Caco-2 (cell line): ENCODE data around the gene NCAPD3. TPM values are rescaled to one million over a fixed set of nuclear protein-coding genes. Genes with fewer than 3 reads are reported as not detected.

Source experiments
- BruUV-seq: library from RNA; stranded (reverse); fragments of 400-500 nt; replicated peaks from 2 replicates; lab custom pipeline; 2021; lab: Mats Ljungman, UMichigan
- CTCF ChIA-PET: fragments of 300-600 bp; sonication (Branson Sonifier 250); formaldehyde crosslinking; loops from one replicate; lab custom pipeline; 2022; ENCODE audit warnings: antibody characterized with exemption; lab: Charles Lee
- POLR2A ChIA-PET: fragments of 300-600 bp; sonication (Branson Sonifier 250); formaldehyde crosslinking; loops from one replicate; lab custom pipeline; 2022; ENCODE audit warnings: antibody characterized with exemption; lab: Charles Lee
- DNase-seq, 2 experiments: peaks; one replicate each; pipeline versions ENCODE4 v3.0.0 to v3.0.0-alpha.2; 2020 to 2022
- H3K27me3 ChIP-seq: replicated peaks from 2 replicates; pipeline ENCODE4 v1.6.0; 2011; ENCODE audit warnings: low read length; ENCODE audit not compliant: control insufficient read depth, insufficient read depth
- H3K36me3 ChIP-seq: 2 replicates; pipeline ENCODE4 v1.5.1; 2011; ENCODE audit warnings: low read length; ENCODE audit not compliant: control insufficient read depth, insufficient read depth
- H3K4me1 ChIP-seq: fragments of 250-450 bp; sonication (Bioruptor Pico); 2 replicates; pipeline ENCODE4 v1.5.1; 2020; ENCODE audit warnings: mild to moderate bottlenecking
- H3K4me3 ChIP-seq: 2 replicates; pipeline ENCODE4 v1.5.1; 2011; ENCODE audit warnings: low read depth, mild to moderate bottlenecking, control low read depth, low read length
- H3K9me3 ChIP-seq: fragments of 250-450 bp; sonication (Bioruptor Pico); 2 replicates; pipeline ENCODE4 v1.5.1; 2020; ENCODE audit warnings: mild to moderate bottlenecking, moderate library complexity
- H3K27ac Mint-ChIP-seq: one replicate; pipeline ENCODE4 v1.8.0; 2022; ENCODE audit warnings: mixed read lengths; ENCODE audit not compliant: unreplicated experiment
- H3K27me3 Mint-ChIP-seq: one replicate; pipeline ENCODE4 v1.8.0; 2022; ENCODE audit warnings: mixed read lengths; ENCODE audit not compliant: insufficient read depth, unreplicated experiment
- H3K36me3 Mint-ChIP-seq: one replicate; pipeline ENCODE4 v1.8.0; 2022; ENCODE audit warnings: mild to moderate bottlenecking, mixed read lengths; ENCODE audit not compliant: insufficient read depth, unreplicated experiment
- H3K4me1 Mint-ChIP-seq: one replicate; pipeline ENCODE4 v1.8.0; 2022; ENCODE audit warnings: low read depth, mixed read lengths; ENCODE audit not compliant: unreplicated experiment
- H3K4me3 Mint-ChIP-seq: one replicate; pipeline ENCODE4 v1.8.0; 2022; ENCODE audit warnings: mild to moderate bottlenecking, moderate library complexity, mixed read lengths; ENCODE audit not compliant: unreplicated experiment
- H3K9me3 Mint-ChIP-seq: one replicate; pipeline ENCODE4 v1.8.0; 2022; ENCODE audit warnings: mixed read lengths; ENCODE audit not compliant: unreplicated experiment
- intact Hi-C: fragments of 100-400 bp; cut with micrococcal nuclease; formaldehyde crosslinking; loops from one replicate; pipeline ENCODE4 v1.10.0; 2022; ENCODE audit not compliant: unreplicated experiment
- total RNA-seq: library from RNA; stranded (reverse); gene quantifications from 2 replicates; pipeline ENCODE4 v1.2.3, GENCODE V29; 2022
- TF ChIP-seq, protein P1 (sequence below), 2 experiments: fragments of 200-600 bp in 1 of 2; IDR thresholded peaks; 1 replicate in 1 of 2; 2 replicates in 1 of 2; pipeline versions ENCODE4 v1.5.1 to v1.8.0; 2011 to 2022; ENCODE audit warnings: antibody characterized with exemption in 1 of 2, control low read depth in 1 of 2, inconsistent platforms in 1 of 2, low read depth in 1 of 2, low read length in 1 of 2, mild to moderate bottlenecking in 1 of 2, moderate library complexity in 1 of 2; ENCODE audit not compliant: insufficient read depth in 1 of 2, severe bottlenecking in 1 of 2, unreplicated experiment in 1 of 2

Gene NCAPD3
- total RNA-seq, 1 experiment from 2014 or later = 108 TPM

DNA sequence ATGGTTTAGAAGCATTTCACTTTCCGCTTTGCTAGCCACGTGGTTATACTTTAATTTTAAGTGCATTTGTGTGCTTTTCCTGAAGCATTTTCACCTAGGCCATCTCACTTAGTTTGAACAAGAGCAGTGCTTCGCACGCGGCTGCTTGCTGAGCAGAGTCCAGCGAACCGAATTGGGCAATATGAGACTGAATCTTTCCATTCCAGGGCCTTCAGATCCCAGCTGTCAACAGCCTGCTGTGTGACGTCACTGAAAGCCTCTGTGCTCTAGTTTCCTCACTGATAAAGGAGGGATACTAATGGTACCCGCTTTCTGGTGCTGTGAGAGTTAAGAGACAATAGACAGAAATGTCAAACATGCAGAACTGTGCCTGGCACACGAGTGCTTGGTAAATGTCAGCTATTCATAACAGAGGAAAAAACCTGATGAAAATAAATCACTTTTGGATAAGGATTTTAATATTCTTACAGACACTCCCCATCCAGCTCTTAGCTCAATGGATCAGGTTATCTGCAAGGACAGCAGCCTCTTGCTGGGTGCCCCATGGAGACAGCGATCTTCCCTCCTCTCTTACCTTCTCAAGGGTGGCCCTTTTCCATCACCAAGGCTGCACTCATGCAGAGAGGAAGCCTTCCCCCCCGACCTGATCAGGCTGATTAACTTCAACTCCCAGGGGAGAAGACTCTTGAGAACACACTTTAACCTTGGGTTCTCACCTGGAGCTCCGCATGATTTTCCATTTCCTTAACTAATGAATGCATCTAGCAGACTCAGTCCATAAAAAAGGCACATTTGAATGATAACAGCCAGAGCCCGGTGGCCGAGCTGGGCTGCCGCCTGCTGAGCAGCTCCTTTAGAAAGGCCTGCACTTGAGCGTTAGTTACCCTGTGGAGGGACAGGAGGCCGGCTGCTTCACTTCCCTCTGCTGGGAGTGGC is 48.9 kb upstream of the NCAPD3 start:
- ChIA-PET POLR2A (interaction anchor here (0.7 kb wide), 1 partner anchor 49 kb away, joined by 3 read pairs; the partner anchor contains the start of gene NCAPD3), CTCF (interaction anchor here (0.5 to 2.0 kb wide), 4 partner anchors 9 to 803 kb away, joined by 3 to 6 read pairs (median 3); no protein-coding TSS in a partner anchor)
- Mint-ChIP-seq H3K4me1 (peaks cover 10% of the 10 kb centered on the region), H3K27me3 (peaks cover 18% of the 10 kb centered on the region), H3K9me3 (no peaks in the 10 kb centered on the region), H3K4me3 (no peak overlapping the region), H3K27ac (no peak overlapping the region), H3K36me3 (peaks cover 4% of the 10 kb centered on the region)
- DNase-seq = peak; percentile 75 to 76
- BruUV-seq = no TSS peak
- intact Hi-C loops = loop anchor here (2.0 to 10.0 kb wide), 2 partner anchors 58 to 302 kb away; partner anchors contain the start of gene GLB1L2
- no peak overlapping the region for H3K4me3 ChIP-seq
- H3K27me3 ChIP-seq = peaks cover 5% of the 10 kb centered on the region
- TF ChIP-seq, protein P1, sequence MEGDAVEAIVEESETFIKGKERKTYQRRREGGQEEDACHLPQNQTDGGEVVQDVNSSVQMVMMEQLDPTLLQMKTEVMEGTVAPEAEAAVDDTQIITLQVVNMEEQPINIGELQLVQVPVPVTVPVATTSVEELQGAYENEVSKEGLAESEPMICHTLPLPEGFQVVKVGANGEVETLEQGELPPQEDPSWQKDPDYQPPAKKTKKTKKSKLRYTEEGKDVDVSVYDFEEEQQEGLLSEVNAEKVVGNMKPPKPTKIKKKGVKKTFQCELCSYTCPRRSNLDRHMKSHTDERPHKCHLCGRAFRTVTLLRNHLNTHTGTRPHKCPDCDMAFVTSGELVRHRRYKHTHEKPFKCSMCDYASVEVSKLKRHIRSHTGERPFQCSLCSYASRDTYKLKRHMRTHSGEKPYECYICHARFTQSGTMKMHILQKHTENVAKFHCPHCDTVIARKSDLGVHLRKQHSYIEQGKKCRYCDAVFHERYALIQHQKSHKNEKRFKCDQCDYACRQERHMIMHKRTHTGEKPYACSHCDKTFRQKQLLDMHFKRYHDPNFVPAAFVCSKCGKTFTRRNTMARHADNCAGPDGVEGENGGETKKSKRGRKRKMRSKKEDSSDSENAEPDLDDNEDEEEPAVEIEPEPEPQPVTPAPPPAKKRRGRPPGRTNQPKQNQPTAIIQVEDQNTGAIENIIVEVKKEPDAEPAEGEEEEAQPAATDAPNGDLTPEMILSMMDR (IDR thresholded peaks at IDR 0.05; ENCODE audit: insufficient read depth in 1 of 2, low read depth in 1 of 2, low read length in 1 of 2, severe bottlenecking in 1 of 2, unreplicated experiment in 1 of 2) = no peak
- peaks cover 10% of the 10 kb centered on the region for H3K4me1 ChIP-seq
- no peaks in the 10 kb centered on the region for H3K36me3 ChIP-seq
- H3K9me3 ChIP-seq = no peaks in the 10 kb centered on the region

DNA sequence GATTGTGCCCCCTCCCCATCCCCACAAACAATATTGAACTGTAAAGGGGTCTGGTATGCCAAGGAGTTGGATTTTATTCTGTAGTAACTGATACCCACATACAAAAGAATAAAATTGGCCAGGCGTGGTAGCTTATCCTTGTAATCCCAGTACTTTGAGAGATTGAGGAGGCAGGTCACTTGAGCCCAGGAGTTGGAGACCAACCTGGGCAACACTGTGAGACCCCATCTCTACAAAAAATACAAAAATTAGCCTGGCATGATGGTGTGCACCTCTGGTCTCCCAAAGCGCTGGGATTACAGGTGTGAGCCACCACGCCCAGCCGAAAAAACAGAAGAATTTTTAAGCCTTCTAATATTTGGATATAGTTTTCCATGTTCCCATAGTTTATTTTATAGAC is 48.2 kb upstream of the NCAPD3 start:
- ChIA-PET CTCF (interaction anchor here (0.6 to 2.0 kb wide), 3 partner anchors 10 to 804 kb away, joined by 3 to 6 read pairs (median 3); no protein-coding TSS in a partner anchor), POLR2A (interaction anchor here (0.7 kb wide), 1 partner anchor 48 kb away, joined by 3 read pairs; the partner anchor contains the start of gene NCAPD3)
- Histone ChIP-seq H3K36me3 (no peaks in the 10 kb centered on the region), H3K4me1 (peaks cover 10% of the 10 kb centered on the region), H3K4me3 (no peak overlapping the region), H3K9me3 (no peaks in the 10 kb centered on the region), H3K27me3 (peaks cover 5% of the 10 kb centered on the region)
- H3K36me3 Mint-ChIP-seq = no peaks in the 10 kb centered on the region
- peaks cover 14% of the 10 kb centered on the region for H3K27me3 Mint-ChIP-seq
- H3K27ac Mint-ChIP-seq = no peak overlapping the region
- BruUV-seq = no TSS peak
- DNase-seq = no peak
- intact Hi-C loops = loop anchor here (2.0 to 10.0 kb wide), 3 partner anchors 59 to 303 kb away; partner anchors contain the start of gene GLB1L2
- TF ChIP-seq, protein P1 (IDR thresholded peaks at IDR 0.05; ENCODE audit: insufficient read depth in 1 of 2, low read depth in 1 of 2, low read length in 1 of 2, severe bottlenecking in 1 of 2, unreplicated experiment in 1 of 2) = no peak
- H3K4me3 Mint-ChIP-seq = no peak overlapping the region
- H3K9me3 Mint-ChIP-seq = no peaks in the 10 kb centered on the region
- H3K4me1 Mint-ChIP-seq = peaks cover 10% of the 10 kb centered on the region

DNA sequence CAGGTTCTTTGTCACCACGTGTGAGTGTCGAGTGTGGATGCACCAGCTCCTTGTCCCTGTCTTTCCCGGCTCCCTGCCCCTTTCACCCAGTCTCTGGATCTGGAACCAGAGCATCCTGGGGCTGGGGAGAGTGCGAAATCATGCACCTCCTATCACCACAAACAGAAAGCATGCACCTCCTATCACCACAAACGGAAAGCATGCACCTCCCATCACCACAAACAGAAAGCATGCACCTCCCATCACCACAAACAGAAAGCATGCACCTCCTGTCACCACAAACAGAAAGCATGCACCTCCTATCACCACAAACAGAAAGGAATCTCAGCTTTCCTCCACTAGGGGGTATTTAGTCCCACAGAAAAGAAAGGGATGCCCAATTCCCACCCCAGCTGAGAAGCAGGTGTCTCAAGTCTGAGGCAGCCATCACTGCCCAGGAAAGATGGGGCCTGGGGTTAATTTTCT is 46.5 kb upstream of the NCAPD3 start:
- Mint-ChIP-seq H3K27me3 (peaks cover 8% of the 10 kb centered on the region), H3K9me3 (no peaks in the 10 kb centered on the region), H3K4me1 (peaks cover 4% of the 10 kb centered on the region), H3K27ac (no peak overlapping the region), H3K4me3 (no peak overlapping the region), H3K36me3 (no peaks in the 10 kb centered on the region)
- no TSS peak for BruUV-seq
- CTCF ChIA-PET = interaction anchor here (0.9 to 1.1 kb wide), 2 partner anchors 8 to 110 kb away, joined by 4 to 10 read pairs; no protein-coding TSS in a partner anchor
- H3K27me3 ChIP-seq = no peaks in the 10 kb centered on the region; the same call in 1 of the 2 replicates
- no peaks in the 10 kb centered on the region for H3K9me3 ChIP-seq
- no peak overlapping the region for H3K4me3 ChIP-seq
- H3K36me3 ChIP-seq = no peaks in the 10 kb centered on the region
- intact Hi-C loops = loop anchor here (2.0 to 10.0 kb wide), 2 partner anchors 111 to 305 kb away; no protein-coding TSS in a partner anchor
- H3K4me1 ChIP-seq = peaks cover 6% of the 10 kb centered on the region; the same call in 1 of the 2 replicates
- POLR2A ChIA-PET = no interaction called here
- TF ChIP-seq, protein P1 (IDR thresholded peaks at IDR 0.05; ENCODE audit: insufficient read depth in 1 of 2, low read depth in 1 of 2, low read length in 1 of 2, severe bottlenecking in 1 of 2, unreplicated experiment in 1 of 2) = peak; percentile 37 to 63
- DNase-seq = peak in 1 of 2 experiments; percentile 62
